ENCODE results near the gene TMEM209. TPM values are rescaled to one million over a fixed set of nuclear protein-coding genes. Genes with fewer than 3 reads are reported as not detected.
"Not testable (repeated sequence)": the region's sequence is repeated elsewhere in the genome, so short reads cannot be mapped to it uniquely, and the experiment has no call there.

TMEM209 gene
- total RNA-seq: 10.8 TPM

DNA sequence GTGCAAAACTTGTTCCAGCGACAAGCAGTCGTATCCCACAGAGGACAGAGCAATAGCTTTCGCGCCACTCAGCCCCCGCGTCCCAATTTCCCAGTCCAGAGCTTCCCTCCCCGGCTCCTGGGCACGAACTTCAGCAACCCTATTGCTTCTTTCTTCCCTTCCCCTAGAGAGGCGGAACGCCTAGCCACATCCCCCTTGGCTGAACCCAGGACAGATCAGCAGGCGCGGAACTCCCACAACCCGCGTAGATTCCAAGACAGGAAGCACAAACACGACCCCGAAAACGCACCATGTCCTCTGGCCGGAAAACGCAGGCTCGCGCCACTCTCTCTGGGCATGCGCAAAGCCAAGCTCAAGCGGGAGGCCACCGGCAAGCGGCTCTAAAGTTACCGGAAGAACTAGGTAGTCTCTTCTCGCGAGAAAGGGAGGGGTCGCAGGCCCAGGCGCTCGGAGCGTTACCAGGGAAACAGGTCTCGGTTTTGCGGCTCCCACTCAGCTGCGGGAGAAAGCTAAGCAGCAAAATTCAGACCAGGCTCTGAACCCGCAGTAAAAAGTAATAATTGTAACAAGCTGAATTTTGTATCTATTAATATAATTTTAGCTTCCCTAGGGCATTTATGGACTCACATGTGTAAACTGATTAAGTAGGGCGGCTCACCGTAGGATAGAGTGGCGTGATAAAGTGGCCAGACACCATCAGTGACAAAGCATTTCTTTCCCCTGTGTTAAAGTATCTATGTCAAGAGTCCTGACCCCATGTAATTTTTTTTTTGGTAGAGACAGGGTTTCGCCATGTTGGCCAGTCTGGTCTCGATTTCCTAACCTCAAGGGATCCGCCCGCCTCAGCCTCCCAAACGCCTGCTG lies at the start of gene TMEM209:
Gene TMEM209 (minus strand): TSS at position 323 of the 864 bp plus-strand sequence. CDS start 31 bp downstream, at position 292.
- Histone ChIP-seq H3K27ac (peak within 1 kb of the TSS; percentile 89), H3K27me3 (no peaks in the 10 kb centered on the region), H3K4me3 (peak within 1 kb of the TSS; percentile 76 to 81), H3K9me3 (no peaks in the 10 kb centered on the region), H3K4me1 (peaks cover 11% of the 10 kb centered on the region), H3K36me3 (peaks cover 0 to 25% of the 10 kb centered on the region in 2 donors)
- peak in 1 of 2 donors; percentile 96 for DNase-seq (ENCODE audit: extremely low spot score in 2 of 2)
- TF ChIP-seq POLR2AphosphoS5 (IDR thresholded peaks at IDR 0.05; ENCODE audit: insufficient read depth in 1 of 2, low read depth in 1 of 2) (peak; percentile 87 to 98), POLR2A (IDR thresholded peaks at IDR 0.05) (peak in 1 of 2 donors; percentile 24)
- TF ChIP-seq, protein P1, sequence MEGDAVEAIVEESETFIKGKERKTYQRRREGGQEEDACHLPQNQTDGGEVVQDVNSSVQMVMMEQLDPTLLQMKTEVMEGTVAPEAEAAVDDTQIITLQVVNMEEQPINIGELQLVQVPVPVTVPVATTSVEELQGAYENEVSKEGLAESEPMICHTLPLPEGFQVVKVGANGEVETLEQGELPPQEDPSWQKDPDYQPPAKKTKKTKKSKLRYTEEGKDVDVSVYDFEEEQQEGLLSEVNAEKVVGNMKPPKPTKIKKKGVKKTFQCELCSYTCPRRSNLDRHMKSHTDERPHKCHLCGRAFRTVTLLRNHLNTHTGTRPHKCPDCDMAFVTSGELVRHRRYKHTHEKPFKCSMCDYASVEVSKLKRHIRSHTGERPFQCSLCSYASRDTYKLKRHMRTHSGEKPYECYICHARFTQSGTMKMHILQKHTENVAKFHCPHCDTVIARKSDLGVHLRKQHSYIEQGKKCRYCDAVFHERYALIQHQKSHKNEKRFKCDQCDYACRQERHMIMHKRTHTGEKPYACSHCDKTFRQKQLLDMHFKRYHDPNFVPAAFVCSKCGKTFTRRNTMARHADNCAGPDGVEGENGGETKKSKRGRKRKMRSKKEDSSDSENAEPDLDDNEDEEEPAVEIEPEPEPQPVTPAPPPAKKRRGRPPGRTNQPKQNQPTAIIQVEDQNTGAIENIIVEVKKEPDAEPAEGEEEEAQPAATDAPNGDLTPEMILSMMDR (IDR thresholded peaks at IDR 0.05): no peak
- intact Hi-C loops (cut with DNase I): no loop called here

DNA sequence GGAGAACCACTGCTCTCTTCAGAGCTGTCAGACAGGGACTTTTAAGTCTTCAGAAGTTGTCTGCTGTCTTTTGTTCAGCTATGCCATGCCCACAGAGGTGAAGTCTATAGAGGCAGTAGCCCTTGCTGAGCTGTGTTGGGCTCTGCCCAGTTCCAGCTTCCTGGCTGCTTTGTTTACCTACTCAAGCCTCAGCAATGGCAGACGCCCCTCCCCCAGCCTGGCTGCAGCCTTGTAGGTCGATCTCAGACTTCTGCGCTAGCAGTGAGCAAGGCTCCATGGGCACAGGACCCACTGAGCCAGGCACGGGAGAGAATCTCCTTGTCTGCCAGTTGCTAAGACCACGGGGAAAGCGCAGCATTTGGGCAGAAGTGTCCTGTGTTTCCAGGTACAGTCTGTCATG lies 49.3 kb upstream of the TMEM209 start:
- DNase-seq (ENCODE audit: extremely low spot score in 2 of 2): no peak

DNA sequence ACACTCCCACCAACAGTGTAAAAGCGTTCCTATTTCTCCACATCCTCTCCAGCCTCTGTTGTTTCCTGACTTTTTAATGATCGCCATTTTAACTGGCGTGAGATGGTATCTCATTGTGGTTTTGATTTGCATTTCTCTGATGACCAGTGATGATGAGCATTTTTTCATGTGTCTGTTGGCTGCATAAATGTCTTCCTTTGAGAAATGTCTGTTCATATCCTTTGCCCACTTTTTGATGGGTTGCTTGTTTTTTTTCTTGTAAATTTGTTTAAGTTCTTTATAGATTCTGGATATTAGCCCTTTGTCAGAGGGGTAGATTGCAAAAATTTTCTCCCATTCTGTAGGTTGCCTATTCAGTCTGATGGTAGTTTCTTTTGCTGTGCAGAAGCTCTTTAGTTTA lies 44.4 kb upstream of the TMEM209 start:
- intact Hi-C loops (cut with DNase I); DNase-seq (ENCODE audit: extremely low spot score in 2 of 2); H3K36me3 ChIP-seq: not testable (repeated sequence)

More for the DNA sequence above, 49.3 kb upstream of the TMEM209 start:
- Histone ChIP-seq H3K9me3 (peaks cover 8% of the 10 kb centered on the region), H3K36me3 (no peaks in the 10 kb centered on the region), H3K4me1 (no peaks in the 10 kb centered on the region), H3K27ac (no peak overlapping the region), H3K4me3 (no peak overlapping the region), H3K27me3 (no peaks in the 10 kb centered on the region)
- intact Hi-C loops (cut with DNase I): no loop called here
- TF ChIP-seq, protein P1 (IDR thresholded peaks at IDR 0.05): no peak
- TF ChIP-seq POLR2A (IDR thresholded peaks at IDR 0.05) (no peak), POLR2AphosphoS5 (IDR thresholded peaks at IDR 0.05; ENCODE audit: insufficient read depth in 1 of 2, low read depth in 1 of 2) (no peak)

DNA sequence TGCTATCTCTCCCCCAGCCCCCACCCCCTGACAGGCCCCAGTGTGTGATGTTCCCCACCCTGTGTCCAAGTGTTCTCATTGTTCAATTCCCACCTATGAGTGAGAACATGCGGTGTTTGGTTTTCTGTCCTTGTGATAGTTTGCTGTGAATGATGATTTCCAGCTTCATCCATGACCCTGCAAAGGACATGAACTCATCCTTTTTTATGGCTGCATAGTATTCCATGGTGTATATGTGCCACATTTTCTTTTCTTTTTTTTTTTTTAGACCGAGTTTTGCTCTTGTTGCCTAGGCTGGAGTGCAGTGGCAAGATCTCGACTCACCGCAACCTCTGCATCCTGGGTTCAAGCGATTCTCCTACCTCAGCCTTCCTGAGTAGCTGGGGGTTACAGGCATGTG lies 43.6 kb upstream of the TMEM209 start:
- intact Hi-C loops (cut with DNase I); H3K27me3 ChIP-seq; H3K4me1 ChIP-seq; H3K27ac ChIP-seq; H3K4me3 ChIP-seq; H3K36me3 ChIP-seq; H3K9me3 ChIP-seq; DNase-seq (ENCODE audit: extremely low spot score in 2 of 2): not testable (repeated sequence)

More for the DNA sequence above, 44.4 kb upstream of the TMEM209 start:
- H3K27me3 ChIP-seq, H3K9me3 ChIP-seq, H3K4me1 ChIP-seq, H3K4me3 ChIP-seq, H3K27ac ChIP-seq: not testable (repeated sequence)

DNA sequence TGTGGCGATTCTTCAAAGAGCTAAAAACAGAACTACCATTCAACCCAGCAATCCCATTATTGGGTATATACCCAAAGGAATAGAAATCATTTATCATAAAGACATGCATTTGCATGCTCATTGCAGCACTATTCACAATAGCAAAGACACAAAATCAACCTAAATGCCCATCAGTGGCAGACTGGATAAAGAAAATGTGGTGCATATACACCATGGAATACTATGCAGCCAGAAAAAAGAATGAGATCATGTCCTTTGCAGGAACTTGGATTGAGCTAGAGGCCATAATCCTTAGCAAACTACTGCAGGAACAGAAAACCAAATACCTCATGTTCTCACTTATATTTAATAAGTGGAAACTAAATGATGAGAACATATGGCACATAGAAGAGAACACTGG lies 41.3 kb upstream of the TMEM209 start:
- H3K27me3 ChIP-seq; H3K36me3 ChIP-seq; DNase-seq (ENCODE audit: extremely low spot score in 2 of 2); H3K4me1 ChIP-seq; H3K9me3 ChIP-seq; H3K4me3 ChIP-seq; H3K27ac ChIP-seq; intact Hi-C loops (cut with DNase I): not testable (repeated sequence)

DNA sequence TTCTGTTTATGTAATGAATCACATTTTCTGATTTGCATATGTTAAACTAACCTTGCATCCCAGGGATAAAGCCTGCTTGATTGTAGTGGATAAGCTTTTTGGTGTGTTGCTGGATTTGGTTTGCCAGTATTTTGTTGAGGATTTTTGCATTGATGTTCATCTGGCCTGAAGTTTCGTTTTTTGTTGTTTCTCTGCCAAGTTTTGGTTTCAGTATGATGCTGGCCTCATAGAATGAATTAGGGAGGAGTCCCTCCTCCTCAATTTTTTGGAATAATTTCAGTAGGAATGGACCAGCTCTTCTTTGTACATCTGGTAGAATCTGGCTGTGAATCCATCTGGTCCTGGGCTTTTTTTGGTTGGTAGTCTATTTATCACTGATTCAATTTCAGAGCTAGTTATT lies 38.3 kb upstream of the TMEM209 start:
- H3K27ac ChIP-seq; intact Hi-C loops (cut with DNase I); H3K36me3 ChIP-seq; H3K4me3 ChIP-seq; DNase-seq (ENCODE audit: extremely low spot score in 2 of 2); H3K27me3 ChIP-seq; H3K9me3 ChIP-seq; H3K4me1 ChIP-seq: not testable (repeated sequence)

DNA sequence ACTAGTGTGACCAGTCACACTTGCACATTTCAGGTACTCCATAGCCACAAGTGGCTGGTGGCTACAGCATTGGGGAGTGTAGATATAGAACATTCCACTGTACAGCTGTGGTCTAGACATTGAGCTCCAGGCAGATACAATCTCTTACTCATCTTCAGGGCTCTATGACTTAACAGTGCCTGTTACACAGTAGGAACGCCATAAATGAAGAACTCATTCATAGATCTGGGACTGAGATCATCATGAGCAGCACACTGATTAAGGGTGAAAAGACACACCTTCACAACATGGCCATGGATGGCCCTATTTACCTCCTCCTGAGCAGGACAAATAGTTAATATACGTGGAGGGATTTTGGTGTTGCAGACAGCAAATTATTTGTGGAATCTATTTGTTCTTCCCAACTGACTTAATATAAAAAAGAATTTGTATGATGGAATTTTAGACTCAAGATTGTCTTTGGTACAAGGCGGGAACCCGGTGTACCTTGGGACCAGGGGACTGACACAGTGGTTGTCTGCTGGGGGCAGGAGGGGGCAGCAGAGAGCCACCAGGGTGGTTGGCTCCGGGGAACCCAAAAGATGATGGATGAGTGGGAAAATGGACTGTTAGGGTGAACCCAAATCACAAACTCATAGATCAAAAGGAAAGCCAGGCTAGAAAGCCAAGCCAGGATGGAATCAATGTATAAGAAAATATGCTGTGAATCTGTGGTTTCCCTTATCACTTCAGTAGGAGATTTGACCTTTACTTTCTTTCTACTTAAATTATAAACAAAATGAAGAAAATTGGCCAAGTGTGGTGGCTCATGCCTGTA lies 37.2 kb upstream of the TMEM209 start:
- no peak for DNase-seq (ENCODE audit: extremely low spot score in 2 of 2)
- Histone ChIP-seq H3K9me3 (no peaks in the 10 kb centered on the region), H3K27ac (no peak overlapping the region), H3K27me3 (no peaks in the 10 kb centered on the region), H3K36me3 (no peaks in the 10 kb centered on the region), H3K4me3 (no peak overlapping the region), H3K4me1 (peaks cover 9% of the 10 kb centered on the region)
- intact Hi-C loops (cut with DNase I): no loop called here
- TF ChIP-seq POLR2A (IDR thresholded peaks at IDR 0.05): no peak
- no peak for TF ChIP-seq POLR2AphosphoS5 (IDR thresholded peaks at IDR 0.05; ENCODE audit: insufficient read depth in 1 of 2, low read depth in 1 of 2)
- TF ChIP-seq, protein P1 (IDR thresholded peaks at IDR 0.05): peak in 2 of 3 experiments; percentile 4 to 50

All from vagina (tissue), 2 donors.